HG03571 (cell line): ENCODE data around the gene CNDP1.
"Not testable (repeated sequence)": the region's sequence is repeated elsewhere in the genome, so short reads cannot be mapped to it uniquely, and the experiment has no call there.

Experiments
- ATAC-seq: cut with Tn5 transposase; IDR thresholded peaks from one replicate; pipeline ENCODE4 v1.9.1; 2021; ENCODE audit not compliant: unreplicated experiment

Gene CNDP1

GRCh38 chr18:74519320-74520095 is 14.8 kb upstream of the CNDP1 start:
- ATAC-seq: no peak

DNA sequence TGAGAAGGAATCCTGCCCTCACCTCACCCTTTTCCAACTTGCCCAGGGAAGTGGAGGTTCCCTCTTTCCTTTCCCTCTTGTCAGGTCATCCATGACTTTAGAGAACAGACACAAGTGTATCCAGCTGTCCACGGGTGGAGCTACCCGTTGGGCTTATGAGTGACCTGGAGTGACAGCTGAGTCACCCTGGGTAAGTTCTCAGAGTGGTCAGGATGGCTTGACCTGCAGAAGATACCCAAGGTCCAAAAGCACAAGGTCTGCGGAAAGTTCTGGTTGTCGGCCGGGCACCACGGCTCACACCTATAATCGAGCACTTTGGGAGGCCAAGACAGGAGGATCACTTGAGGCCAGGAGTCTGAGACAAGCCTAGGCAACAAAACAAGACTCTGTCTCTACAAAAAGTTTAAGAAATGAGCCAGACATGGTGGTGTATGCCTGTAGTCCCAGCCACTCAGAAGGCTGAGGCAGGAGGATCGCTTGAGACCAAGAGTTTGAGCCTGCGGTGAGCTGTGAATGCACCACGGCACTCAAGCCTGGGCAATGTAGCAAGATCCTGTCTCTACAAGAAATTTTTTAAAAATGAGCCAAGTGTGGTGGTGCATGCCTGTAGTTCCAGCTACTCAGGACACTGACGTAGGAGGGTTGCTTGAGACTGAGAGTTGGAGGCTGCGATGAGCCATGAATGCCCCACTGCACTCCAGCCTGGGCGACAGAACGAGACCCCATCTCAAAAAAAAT is 14.0 kb upstream of the CNDP1 start:
- ATAC-seq: no peak

DNA sequence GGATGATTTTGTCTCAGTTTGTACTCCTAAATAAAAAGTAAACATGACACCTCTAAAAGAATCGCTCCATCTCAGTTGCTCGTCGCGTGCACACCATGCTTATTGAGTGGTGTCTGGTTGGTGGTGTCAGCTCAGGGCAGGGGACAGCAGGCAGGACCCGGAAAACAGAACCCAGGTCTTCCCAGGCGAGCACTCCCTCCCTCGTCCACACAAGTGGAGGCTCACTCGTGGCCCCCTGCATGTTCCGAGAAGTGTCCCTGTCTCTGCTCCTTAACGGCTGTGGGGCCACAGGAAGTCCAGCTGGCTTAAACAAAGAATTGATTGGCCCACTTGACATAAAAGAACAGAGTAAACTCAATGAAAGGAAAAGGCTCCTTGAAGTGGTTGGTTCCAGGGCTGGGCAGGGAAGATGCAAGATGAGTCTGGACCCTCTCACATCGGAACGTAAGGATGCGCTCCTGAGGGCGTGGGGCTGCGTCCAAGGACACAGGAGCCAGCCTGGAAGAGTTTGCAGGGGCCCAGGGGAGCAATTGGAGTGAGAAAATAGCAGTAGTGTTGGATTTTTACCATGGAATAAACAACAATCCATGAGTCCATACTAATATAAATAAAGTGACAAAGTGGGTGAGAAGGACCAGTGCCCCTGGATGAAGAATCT is 13.1 kb upstream of the CNDP1 start:
- no peak for ATAC-seq

GRCh38 chr18:74522635-74523548 is 11.4 kb upstream of the CNDP1 start:
- no peak for ATAC-seq

GRCh38 chr18:74524097-74524496 is 10.2 kb upstream of the CNDP1 start:
- no peak for ATAC-seq

- not testable (repeated sequence) for ATAC-seq
These were observed 9.4 kb upstream of the CNDP1 start for GRCh38 chr18:74524915-74525314.

DNA sequence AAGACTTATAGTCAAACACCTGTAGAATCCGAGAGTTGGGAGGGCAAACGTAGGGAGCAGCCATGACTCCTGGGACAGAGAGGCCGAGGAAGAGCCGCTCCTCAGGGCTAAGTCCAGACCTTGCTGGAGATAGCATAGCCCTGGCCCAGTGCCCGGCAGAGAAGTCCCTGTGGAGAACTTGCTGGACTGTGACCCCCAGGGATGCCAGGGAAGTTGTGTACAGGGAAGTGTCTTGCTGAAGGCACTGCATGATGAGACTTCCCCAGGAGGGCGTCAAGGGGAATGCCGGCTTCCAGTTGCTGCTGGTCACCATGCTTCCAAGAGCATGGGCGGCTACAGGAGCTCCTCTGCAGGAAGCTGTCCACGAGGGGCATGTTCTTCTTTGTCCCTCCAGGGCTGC is 8.6 kb upstream of the CNDP1 start:
- ATAC-seq: no peak

DNA sequence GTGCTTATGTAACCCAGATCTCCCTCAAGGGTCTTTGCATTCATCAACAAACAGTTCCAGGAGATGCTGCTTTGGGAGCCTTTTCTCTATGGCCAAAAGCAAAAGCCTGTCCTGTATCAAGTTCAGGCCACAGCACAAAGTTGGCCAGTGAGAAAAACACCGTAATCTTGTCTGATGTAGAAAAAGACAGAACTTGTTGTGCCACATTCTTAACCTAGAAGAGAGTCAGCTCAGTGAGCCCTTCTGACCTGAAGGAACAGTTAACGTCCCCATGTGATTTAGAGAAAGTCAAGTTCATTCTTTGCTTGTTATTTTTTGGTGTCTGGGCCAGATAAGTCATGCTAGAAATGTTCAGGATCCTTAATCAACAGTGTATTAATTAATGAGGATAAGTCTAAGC is 7.8 kb upstream of the CNDP1 start:
- no peak for ATAC-seq

DNA sequence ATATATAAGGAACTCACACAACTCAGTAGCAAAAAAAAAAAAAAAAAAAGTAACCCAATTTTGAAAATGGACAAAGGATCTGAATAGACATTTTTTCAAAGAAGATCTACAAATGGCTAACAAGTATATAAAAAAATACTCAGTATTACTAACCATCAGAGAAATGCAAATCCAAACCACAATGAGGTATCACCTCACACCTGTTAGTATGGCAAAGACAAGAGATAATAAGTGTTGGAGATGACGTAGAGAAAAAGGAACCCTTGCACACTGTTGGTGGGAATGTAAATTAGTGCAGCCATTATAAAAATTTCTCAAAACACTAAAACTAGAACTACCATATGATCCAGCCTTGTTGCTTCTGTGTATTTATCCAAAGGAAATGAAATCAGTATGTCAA is 5.8 kb upstream of the CNDP1 start:
- no peak for ATAC-seq

GRCh38 chr18:74528913-74529312 is 5.4 kb upstream of the CNDP1 start:
- no peak for ATAC-seq

GRCh38 chr18:74529378-74529777 is 4.9 kb upstream of the CNDP1 start:
- ATAC-seq: no peak

DNA sequence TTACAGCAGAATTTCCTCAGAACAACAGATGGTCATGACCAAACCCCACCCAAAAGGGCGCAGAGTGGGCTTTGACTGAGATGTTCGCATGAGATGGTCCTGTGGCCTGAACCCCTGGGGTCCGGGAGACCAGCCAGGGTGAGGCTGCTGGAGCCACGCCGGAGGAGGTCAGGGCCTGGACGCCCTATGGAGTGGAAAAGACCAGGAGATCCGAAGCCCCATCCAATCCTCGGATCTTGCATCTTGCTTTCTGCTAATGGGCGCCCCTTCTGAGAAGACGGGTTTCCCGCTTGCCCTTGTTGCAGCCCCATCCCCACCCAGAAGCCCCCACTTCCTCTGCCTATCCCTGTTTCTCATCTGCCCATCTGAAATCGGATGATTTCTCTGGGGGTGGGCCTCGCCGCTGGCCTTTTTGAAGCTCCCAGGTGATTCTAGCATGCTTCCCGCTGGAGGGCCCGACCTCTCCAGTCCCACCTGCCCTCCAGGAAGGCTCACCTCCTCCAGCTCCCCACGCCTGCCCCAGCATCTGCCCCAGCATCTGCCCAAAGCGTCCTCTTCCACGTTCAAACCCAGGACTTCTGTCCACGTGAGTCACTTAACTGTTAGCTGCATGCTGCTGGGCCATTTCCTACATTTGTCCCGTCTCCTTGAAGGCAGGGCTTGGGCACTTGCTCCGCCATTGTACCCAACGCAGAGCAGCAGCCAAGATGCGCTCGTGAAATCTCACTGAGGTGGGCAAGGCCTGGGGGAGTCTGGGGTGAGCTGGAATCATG is 4.3 kb upstream of the CNDP1 start:
- ATAC-seq: no peak

- no peak for ATAC-seq
These were observed 3.8 kb upstream of the CNDP1 start for GRCh38 chr18:74530584-74530862.

- ATAC-seq: no peak
These were observed 3.3 kb upstream of the CNDP1 start for GRCh38 chr18:74531043-74531442.

- no peak for ATAC-seq
These were observed 1.7 kb upstream of the CNDP1 start for GRCh38 chr18:74532511-74533025.

DNA sequence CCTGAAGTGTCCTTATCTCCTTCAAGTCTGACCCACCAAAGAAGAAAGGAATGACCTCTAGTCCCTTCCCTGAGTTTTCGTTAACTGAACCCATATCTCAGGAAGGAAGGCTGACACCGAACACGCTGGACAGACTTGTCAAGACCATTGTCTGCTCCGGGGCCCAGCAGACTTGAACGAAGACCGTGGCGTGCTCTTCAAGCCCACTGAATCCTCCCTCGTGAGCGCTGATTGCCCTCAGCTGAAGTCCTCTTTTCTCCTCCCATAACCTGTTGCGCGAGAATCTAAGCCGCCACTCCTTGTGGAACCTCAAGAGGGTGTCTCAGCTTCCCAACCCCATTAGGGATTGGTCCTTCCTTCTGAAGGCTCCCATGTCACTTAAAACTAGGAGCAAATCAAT is 634 bp upstream of the CNDP1 start:
- no peak for ATAC-seq

DNA sequence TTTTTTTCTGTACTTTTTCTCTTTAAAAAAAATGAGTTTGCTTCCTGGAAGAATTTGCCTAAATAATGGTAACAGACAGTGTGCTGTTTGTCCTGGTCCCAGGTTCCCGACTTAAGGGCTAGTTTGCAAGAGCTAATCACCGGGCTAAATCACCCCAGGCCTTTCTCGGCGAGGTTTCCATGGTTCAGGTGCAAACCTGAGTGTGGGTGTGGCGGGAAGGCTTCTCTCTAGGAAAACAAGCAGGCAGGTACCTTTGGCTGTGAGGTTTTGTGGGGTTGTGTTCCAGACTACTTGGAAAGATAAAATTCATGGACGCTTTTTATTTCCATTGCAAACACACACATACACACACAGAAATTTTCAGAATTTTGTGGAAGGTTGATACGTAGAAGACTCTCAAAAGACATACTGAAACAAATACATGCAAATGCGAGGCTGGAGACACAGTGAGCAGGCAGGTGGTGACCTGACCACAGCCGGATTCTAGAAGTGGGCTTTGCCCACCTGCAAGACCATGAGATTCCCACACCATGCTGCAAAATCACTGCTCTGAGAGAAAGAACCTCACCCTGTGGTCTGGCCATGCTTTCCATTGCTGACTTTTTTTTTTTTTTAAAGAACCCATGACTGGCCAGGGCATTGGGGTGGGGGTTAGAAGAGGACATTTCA is 815 bp downstream of the CNDP1 start:
- ATAC-seq: no peak

- ATAC-seq: no peak
These were observed 5.0 kb downstream of the CNDP1 start for GRCh38 chr18:74539289-74539688.

DNA sequence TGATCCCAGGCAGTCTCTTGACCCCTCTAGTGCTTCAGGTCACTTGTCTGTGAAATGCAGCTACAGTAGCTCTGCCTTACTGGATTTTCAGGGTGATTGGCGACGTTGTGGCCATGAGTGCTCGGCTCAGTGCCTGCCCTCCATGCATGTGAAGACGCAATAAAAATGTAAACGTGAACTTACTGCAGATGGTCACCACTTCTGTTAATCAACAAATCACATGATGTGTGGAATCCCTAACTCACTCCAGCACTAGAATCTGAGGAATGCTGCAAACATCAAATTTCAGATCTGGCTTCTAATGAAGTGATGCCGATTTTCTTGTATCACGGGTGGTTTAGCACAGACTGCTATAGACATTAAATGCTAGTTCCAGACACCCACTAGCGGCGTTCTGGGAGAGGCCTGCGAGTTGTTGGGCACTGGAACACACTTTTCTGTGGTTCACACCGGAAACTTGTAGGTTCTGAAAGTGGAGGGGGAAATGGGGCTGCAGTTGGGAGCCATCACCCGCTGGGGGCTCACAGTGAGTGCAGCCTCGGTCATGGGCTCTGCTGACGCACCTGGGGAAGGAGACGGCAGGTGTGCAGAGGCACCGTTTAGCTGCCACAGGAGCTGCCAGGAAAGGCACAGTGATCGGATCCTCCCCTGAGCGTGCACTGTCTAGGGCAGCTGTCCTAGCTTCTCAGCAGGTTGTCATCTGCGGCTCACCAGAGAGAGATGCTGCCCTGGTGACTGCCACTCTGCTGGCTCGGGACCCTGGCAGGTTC is 6.5 kb downstream of the CNDP1 start:
- no peak for ATAC-seq
